OCI-LY1 (cell line): ENCODE data around the gene INPP5K.

Experiments used
- H2AFZ ChIP-seq: fragments of 200-600 bp; sonication (generic), shearing (Covaris generic); 2 replicates; pipeline ENCODE4 v1.6.0; 2014; ENCODE audit warnings: antibody characterized with exemption, mild to moderate bottlenecking, low read length
- H3F3A ChIP-seq: fragments of 200-600 bp; sonication (generic), shearing (Covaris generic); 2 replicates; pipeline ENCODE4 v1.6.0; 2014; ENCODE audit warnings: mild to moderate bottlenecking, antibody characterized with exemption, low read length, moderate library complexity; ENCODE audit not compliant: insufficient read depth
- H3K27ac ChIP-seq: fragments of 200-600 bp; sonication (generic); 2 replicates; pipeline ENCODE4 v1.5.1; 2014; ENCODE audit warnings: low read length, mixed run types, mild to moderate bottlenecking, low read depth; ENCODE audit not compliant: poor library complexity, severe bottlenecking
- H3K27me3 ChIP-seq: fragments of 200-600 bp; sonication (generic); 2 replicates; pipeline ENCODE4 v1.6.0; 2014; ENCODE audit warnings: antibody characterized with exemption, mild to moderate bottlenecking, low read length, moderate library complexity; ENCODE audit not compliant: insufficient read depth
- H3K36me3 ChIP-seq: fragments of 200-600 bp; sonication (generic); 2 replicates; pipeline ENCODE4 v1.6.1; 2014; ENCODE audit warnings: mild to moderate bottlenecking, antibody characterized with exemption, low read length, moderate library complexity, mixed read lengths; ENCODE audit not compliant: insufficient read depth
- H3K4me1 ChIP-seq: fragments of 200-600 bp; sonication (generic); 2 replicates; pipeline ENCODE4 v1.5.1; 2014; ENCODE audit warnings: mild to moderate bottlenecking, low read length, moderate library complexity; ENCODE audit not compliant: insufficient read depth, severe bottlenecking
- H3K4me2 ChIP-seq: fragments of 200-600 bp; sonication (generic), shearing (Covaris generic); 2 replicates; pipeline ENCODE4 v1.6.1; 2014; ENCODE audit warnings: low read length
- H3K4me3 ChIP-seq: fragments of 200-600 bp; sonication (generic); 2 replicates; pipeline ENCODE4 v1.5.1; 2014; ENCODE audit warnings: low read length, low read depth, mild to moderate bottlenecking, mixed read lengths; ENCODE audit not compliant: poor library complexity, severe bottlenecking
- H3K79me2 ChIP-seq: fragments of 200-600 bp; shearing (Covaris generic); 2 replicates; pipeline ENCODE4 v1.6.1; 2016; ENCODE audit warnings: mixed run types, low read length, mixed read lengths; ENCODE audit not compliant: insufficient read depth
- H3K9ac ChIP-seq: fragments of 200-600 bp; sonication (generic), shearing (Covaris generic); 2 replicates; pipeline ENCODE4 v1.6.1; 2014; ENCODE audit warnings: mild to moderate bottlenecking, low read length, mixed read lengths
- H3K9me2 ChIP-seq: fragments of 200-600 bp; sonication (generic), shearing (Covaris generic); 2 replicates; pipeline ENCODE4 v1.6.1; 2014; ENCODE audit warnings: low read depth, mild to moderate bottlenecking, low read length, mixed read lengths
- H3K9me3 ChIP-seq: fragments of 200-600 bp; shearing (Covaris generic); 2 replicates; pipeline ENCODE4 v1.6.1; 2014; ENCODE audit warnings: low read length, mixed read lengths
- H4K20me1 ChIP-seq: fragments of 200-600 bp; sonication (generic), shearing (Covaris generic); 2 replicates; pipeline ENCODE4 v1.6.0; 2016; ENCODE audit warnings: mild to moderate bottlenecking, low read length; ENCODE audit not compliant: insufficient read depth
- CTCF ChIP-seq: fragments of 200-600 bp; sonication (generic), shearing (Covaris generic); IDR thresholded peaks from 2 replicates; pipeline ENCODE4 v1.5.1; 2017; ENCODE audit warnings: mild to moderate bottlenecking, antibody characterized with exemption, low read length, moderate library complexity, mixed read lengths
- EZH2 ChIP-seq: fragments of 200-600 bp; sonication (generic), shearing (Covaris generic); IDR thresholded peaks from 2 replicates; pipeline ENCODE4 v1.8.0; 2017; ENCODE audit warnings: borderline replicate concordance, mixed run types, mild to moderate bottlenecking, antibody characterized with exemption, low read length, moderate library complexity, mixed read lengths

The INPP5K gene

DNA sequence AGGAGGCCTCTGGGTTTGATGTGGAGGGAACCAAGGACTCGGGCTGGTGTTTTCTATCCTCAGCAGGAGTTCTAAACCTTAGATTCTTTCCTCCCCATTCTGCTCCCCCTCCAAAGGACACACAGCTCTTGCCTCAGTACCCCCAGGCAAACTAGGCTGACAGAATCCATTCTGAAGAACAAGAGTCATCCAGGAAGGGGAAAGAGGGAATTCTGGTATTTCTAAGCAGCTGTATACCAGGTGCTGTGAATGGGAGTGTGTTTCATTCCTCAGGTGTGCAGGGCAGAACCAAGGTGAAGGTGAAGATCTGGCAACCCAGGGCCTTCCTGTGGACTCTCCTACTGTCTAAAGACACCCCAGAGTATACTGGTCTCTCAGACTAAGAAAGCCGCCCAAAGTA, 4.1 kb downstream of the INPP5K start:
- H3K9me2 ChIP-seq: no peaks in the 10 kb centered on the region
- no peak overlapping the region for H3K27ac ChIP-seq
- H3K79me2 ChIP-seq: no peaks in the 10 kb centered on the region
- no peaks in the 10 kb centered on the region for H3F3A ChIP-seq
- no peaks in the 10 kb centered on the region for H4K20me1 ChIP-seq
- peaks cover 15% of the 10 kb centered on the region; the same call in 1 of the 2 replicates for H3K36me3 ChIP-seq
- no peak overlapping the region for H3K9ac ChIP-seq
- TF ChIP-seq EZH2: no peak
- TF ChIP-seq CTCF: no peak
- H2AFZ ChIP-seq: no peak overlapping the region
- no peak overlapping the region for H3K4me2 ChIP-seq
- no peak overlapping the region for H3K4me3 ChIP-seq
- no peaks in the 10 kb centered on the region for H3K27me3 ChIP-seq
- H3K9me3 ChIP-seq: no peaks in the 10 kb centered on the region
- peaks cover 11% of the 10 kb centered on the region for H3K4me1 ChIP-seq

GRCh38 chr17:1511756-1512321, 4.6 kb downstream of the INPP5K start:
- Histone ChIP-seq H3K4me3 (no peak overlapping the region), H3F3A (no peaks in the 10 kb centered on the region), H3K4me1 (peaks cover 10% of the 10 kb centered on the region), H3K79me2 (no peaks in the 10 kb centered on the region), H3K9ac (no peak overlapping the region), H4K20me1 (no peaks in the 10 kb centered on the region), H3K36me3 (peaks cover 16% of the 10 kb centered on the region; the same call in 1 of the 2 replicates), H3K27ac (no peak overlapping the region), H3K9me2 (no peaks in the 10 kb centered on the region), H2AFZ (no peak overlapping the region), H3K27me3 (no peaks in the 10 kb centered on the region), H3K9me3 (no peaks in the 10 kb centered on the region), H3K4me2 (no peak overlapping the region)
- no peak for TF ChIP-seq CTCF

DNA sequence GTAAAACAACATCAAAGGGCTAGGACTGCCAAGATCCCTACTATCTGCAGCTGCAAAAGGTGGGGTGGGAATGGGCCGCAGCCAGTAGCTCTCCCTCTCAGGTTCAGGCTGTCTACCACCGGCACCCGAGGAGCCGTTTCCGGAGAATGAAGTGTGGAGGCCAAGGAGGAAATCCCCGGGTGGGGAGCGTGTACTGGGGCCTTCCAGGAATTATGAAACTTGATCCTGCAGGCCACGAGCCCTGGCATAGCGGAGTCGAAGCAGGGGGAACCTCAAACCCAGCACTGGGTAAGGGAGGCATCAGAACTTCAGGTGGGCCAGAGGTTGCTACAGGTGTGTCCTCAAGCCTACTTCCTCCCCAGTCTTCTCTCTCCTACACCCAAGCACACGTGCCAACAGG, 5.1 kb downstream of the INPP5K start:
- Histone ChIP-seq H3K27me3 (no peaks in the 10 kb centered on the region), H3K9me2 (no peaks in the 10 kb centered on the region), H3K4me3 (no peak overlapping the region), H4K20me1 (no peaks in the 10 kb centered on the region), H3K9me3 (no peaks in the 10 kb centered on the region), H3K36me3 (peaks cover 21% of the 10 kb centered on the region; the same call in 1 of the 2 replicates), H2AFZ (no peak overlapping the region), H3K79me2 (no peaks in the 10 kb centered on the region), H3K27ac (no peak overlapping the region), H3K4me2 (no peak overlapping the region), H3K4me1 (peaks cover 10% of the 10 kb centered on the region), H3K9ac (no peak overlapping the region), H3F3A (no peaks in the 10 kb centered on the region)
- no peak for TF ChIP-seq CTCF
- no peak for TF ChIP-seq EZH2
